Nephron progenitor cell (in vitro differentiated cells): ENCODE data around the gene HOXC10.

Experiments used
- DNase-seq: peaks from one replicate; pipeline ENCODE4 v3.0.0; 2021
- H3K27ac Mint-ChIP-seq: 2 replicates; pipeline ENCODE4 v1.8.0; 2021; ENCODE audit warnings: mild to moderate bottlenecking, moderate library complexity, mixed read lengths
- H3K27me3 Mint-ChIP-seq: 2 replicates; pipeline ENCODE4 v1.8.0; 2021; ENCODE audit warnings: mild to moderate bottlenecking, low read depth, mixed read lengths; ENCODE audit not compliant: poor library complexity
- H3K36me3 Mint-ChIP-seq: 2 replicates; pipeline ENCODE4 v1.8.0; 2021; ENCODE audit warnings: low read depth, mixed read lengths
- H3K4me1 Mint-ChIP-seq: 2 replicates; pipeline ENCODE4 v1.8.0; 2021; ENCODE audit warnings: mixed read lengths
- H3K4me3 Mint-ChIP-seq: 2 replicates; pipeline ENCODE4 v1.8.0; 2021; ENCODE audit warnings: mild to moderate bottlenecking, moderate library complexity, mixed read lengths
- H3K9me3 Mint-ChIP-seq: 2 replicates; pipeline ENCODE4 v1.8.0; 2021; ENCODE audit warnings: mild to moderate bottlenecking, moderate library complexity, mixed read lengths
- TF ChIP-seq, protein P1 (sequence below): fragments of 200-600 bp; sonication (generic); IDR thresholded peaks from 2 replicates; pipeline ENCODE4 v1.5.0; 2021; ENCODE audit warnings: antibody characterized with exemption

HOXC10 gene

DNA sequence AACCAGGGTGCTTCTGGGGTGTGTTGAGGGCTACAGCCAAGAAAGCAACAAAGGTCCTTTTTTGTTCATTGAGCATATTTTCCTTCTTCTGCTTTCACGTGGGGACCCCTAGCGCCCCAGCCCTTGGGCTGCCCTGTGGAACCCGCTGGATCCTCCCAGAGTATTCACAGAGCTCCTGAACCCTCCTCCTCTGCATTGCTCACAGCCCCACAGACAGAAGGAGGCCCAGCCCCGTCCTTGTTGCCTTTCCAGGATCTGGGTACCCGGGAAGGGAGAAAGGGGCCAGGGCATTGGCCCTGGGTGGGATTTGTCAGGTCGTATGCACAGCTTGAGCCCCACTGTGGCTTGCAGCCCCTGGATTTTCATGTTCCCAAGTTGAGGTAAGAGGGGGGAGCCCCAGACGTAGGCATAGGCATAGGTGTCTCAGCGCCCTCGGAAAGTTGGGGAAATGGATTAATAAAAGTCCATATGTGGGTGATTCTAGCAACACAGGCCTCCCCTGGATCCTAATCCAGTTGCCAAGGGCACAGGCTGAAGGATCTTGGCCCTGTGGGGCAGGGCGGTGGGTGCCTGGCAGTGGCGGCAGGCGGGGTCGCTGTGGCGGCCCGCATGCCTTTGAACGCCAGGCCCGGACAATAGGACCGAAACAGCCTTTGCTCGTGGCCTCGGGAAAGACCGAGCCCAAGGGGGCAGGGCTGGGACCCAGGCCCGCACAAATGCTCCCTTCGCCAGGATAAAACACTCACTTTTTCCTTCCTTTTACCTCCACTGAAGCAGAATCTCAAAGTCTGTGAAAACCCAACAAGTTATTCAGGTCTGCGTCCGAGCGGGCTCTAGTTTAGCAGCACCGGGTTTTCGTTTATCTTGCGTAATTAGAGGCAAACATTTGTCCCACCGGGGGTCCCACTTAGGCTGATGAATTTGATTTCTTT lies 3.0 kb upstream of the HOXC10 start:
- TF ChIP-seq, protein P1, sequence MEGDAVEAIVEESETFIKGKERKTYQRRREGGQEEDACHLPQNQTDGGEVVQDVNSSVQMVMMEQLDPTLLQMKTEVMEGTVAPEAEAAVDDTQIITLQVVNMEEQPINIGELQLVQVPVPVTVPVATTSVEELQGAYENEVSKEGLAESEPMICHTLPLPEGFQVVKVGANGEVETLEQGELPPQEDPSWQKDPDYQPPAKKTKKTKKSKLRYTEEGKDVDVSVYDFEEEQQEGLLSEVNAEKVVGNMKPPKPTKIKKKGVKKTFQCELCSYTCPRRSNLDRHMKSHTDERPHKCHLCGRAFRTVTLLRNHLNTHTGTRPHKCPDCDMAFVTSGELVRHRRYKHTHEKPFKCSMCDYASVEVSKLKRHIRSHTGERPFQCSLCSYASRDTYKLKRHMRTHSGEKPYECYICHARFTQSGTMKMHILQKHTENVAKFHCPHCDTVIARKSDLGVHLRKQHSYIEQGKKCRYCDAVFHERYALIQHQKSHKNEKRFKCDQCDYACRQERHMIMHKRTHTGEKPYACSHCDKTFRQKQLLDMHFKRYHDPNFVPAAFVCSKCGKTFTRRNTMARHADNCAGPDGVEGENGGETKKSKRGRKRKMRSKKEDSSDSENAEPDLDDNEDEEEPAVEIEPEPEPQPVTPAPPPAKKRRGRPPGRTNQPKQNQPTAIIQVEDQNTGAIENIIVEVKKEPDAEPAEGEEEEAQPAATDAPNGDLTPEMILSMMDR, result no peak
- Mint-ChIP-seq H3K4me3 (peak overlapping the region; percentile 98), H3K27ac (peak overlapping the region; percentile 81), H3K27me3 (peaks cover 74% of the 10 kb centered on the region), H3K36me3 (peaks cover 8% of the 10 kb centered on the region), H3K9me3 (no peaks in the 10 kb centered on the region), H3K4me1 (peaks cover 78% of the 10 kb centered on the region)
- DNase-seq, result no peak

DNA sequence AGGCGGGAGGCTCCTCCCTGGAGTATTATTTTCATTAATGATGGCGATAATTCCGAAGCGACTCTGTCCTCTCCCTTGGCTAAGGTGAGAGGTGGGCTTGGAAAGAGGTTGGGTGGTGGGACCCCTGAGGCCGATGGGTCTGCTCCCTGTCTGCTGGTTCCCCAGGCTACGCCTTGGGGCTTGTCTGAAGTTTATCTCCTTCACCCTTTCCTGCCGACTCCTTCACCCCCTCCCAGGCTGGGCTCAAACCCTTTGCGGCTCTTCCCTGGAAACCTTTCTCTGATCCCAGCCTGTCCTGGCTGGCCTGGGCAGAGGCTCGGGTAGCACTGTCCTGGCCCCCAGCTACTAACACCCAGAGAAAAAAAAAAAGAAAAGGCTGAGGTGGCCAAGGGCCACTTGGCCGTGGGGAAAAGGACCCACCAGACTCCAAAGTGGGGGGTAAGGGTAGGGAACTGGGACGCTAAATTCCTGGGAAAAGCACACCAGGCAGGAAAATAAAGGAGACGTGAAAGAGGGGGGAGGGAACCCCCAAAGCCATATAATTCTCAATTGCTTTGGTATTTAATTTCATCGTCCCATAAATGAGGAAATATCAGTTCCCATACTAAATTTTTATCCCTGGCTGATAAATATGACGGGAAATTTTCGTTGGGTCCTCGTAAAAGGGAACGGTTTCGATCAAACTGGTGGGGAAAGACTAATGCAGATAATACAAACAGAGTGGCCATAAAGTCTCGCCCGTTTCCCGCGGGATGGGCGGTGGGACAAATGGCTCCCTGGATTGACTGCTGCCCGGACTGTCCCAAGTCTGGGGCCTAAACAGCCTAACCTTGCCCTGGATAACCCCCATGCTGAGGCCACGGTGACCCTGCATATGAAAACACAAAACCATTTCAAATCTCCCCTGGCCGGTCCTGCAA lies 2.0 kb upstream of the HOXC10 start:
- no peaks in the 10 kb centered on the region for H3K9me3 Mint-ChIP-seq
- H3K4me1 Mint-ChIP-seq, result peaks cover 78% of the 10 kb centered on the region
- peaks cover 18% of the 10 kb centered on the region for H3K36me3 Mint-ChIP-seq
- H3K27me3 Mint-ChIP-seq, result peaks cover 71% of the 10 kb centered on the region
- H3K27ac Mint-ChIP-seq, result peak overlapping the region; percentile 95
- TF ChIP-seq, protein P1, result no peak
- no peak for DNase-seq
- H3K4me3 Mint-ChIP-seq, result peak overlapping the region; percentile 98

DNA sequence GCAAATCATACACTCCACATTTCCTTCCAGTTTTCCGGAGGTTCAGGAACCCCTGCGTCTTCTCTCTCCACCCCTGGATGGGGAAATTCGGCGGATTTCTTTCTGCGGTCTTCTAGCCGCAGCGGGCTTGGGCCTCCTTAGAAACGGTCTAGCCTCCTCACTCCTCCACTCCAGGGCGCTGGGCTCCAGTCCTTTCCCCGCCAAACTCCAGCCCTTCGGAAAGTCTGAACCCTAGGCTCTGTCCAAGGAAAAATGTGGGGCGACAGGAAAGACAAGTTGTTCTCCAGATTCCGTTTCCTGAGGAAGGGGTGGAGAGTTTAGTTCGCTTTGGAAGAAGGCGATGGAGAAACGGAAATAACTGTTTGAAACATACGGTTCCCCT lies 1.4 kb upstream of the HOXC10 start:
- Mint-ChIP-seq H3K27ac (peak overlapping the region; percentile 95), H3K27me3 (peaks cover 64% of the 10 kb centered on the region), H3K36me3 (peaks cover 24% of the 10 kb centered on the region), H3K4me3 (peak overlapping the region; percentile 98), H3K9me3 (no peaks in the 10 kb centered on the region), H3K4me1 (peaks cover 78% of the 10 kb centered on the region)
- no peak for DNase-seq
- TF ChIP-seq, protein P1, result no peak

GRCh38 chr12:53983950-53984572 lies 885 bp upstream of the HOXC10 start:
- H3K27ac Mint-ChIP-seq, result peak overlapping the region; percentile 95
- H3K27me3 Mint-ChIP-seq, result peaks cover 59% of the 10 kb centered on the region
- TF ChIP-seq, protein P1, result no peak
- H3K36me3 Mint-ChIP-seq, result peaks cover 28% of the 10 kb centered on the region
- no peak for DNase-seq
- H3K4me3 Mint-ChIP-seq, result peak overlapping the region; percentile 98
- H3K9me3 Mint-ChIP-seq, result no peaks in the 10 kb centered on the region
- H3K4me1 Mint-ChIP-seq, result peaks cover 78% of the 10 kb centered on the region

- H3K4me1 Mint-ChIP-seq, result peaks cover 78% of the 10 kb centered on the region
- peak overlapping the region; percentile 96 for H3K27ac Mint-ChIP-seq
- TF ChIP-seq, protein P1, result no peak
- peaks cover 48% of the 10 kb centered on the region for H3K27me3 Mint-ChIP-seq
- DNase-seq, result no peak
- no peaks in the 10 kb centered on the region for H3K9me3 Mint-ChIP-seq
- H3K36me3 Mint-ChIP-seq, result peaks cover 44% of the 10 kb centered on the region
- peak overlapping the region; percentile 98 for H3K4me3 Mint-ChIP-seq
Observed at GRCh38 chr12:53985692-53985993, 697 bp downstream of the HOXC10 start.
